A673 (cell line): ENCODE measurements around the gene MORN1.

ENCODE experiments used
- EZH2 ChIP-seq: fragments of 200-600 bp; sonication (generic); IDR thresholded peaks from 2 replicates; pipeline ENCODE4 v1.6.1; 2017; ENCODE audit warnings: borderline replicate concordance, low read depth, mild to moderate bottlenecking, mixed read lengths, antibody characterized with exemption, low read length; ENCODE audit not compliant: poor library complexity, severe bottlenecking
- TF ChIP-seq, protein P1 (sequence below): fragments of 300-800, 200-600 bp; sonication (generic); conservative IDR thresholded peaks from 2 replicates; pipeline ENCODE4 v1.5.1; 2017; ENCODE audit warnings: low read depth, mild to moderate bottlenecking, antibody characterized with exemption, low read length, moderate library complexity, mixed read lengths

DNA sequence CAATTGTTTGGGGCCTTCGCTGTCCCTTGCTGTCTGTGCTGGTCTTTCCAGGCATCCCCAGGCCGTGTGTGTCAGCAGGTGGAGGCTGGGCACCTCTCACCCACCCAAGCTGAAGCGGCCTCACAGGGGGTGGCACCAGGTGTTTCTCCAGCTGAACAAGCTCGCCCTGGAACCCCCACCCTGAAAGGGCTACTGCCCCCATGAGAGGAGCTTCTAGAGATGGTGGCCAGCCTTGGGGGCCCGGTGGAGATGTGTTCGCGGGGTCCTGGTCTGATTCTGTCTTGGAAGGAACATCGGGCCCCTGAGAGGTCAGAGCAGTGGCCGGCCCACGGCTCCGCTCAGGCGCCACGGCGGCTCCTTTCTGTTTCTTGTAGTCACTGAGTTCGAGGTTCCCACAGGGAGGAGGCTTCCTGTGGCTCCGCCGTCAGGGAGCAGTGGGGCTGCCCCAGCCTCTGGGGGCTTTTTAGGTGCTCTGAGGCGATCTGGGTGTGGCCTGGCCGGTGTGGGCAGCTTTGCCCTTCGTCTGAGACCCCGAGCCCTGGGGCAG is 116.4 kb downstream of the MORN1 start:
- TF ChIP-seq EZH2, result no peak
- TF ChIP-seq, protein P1, sequence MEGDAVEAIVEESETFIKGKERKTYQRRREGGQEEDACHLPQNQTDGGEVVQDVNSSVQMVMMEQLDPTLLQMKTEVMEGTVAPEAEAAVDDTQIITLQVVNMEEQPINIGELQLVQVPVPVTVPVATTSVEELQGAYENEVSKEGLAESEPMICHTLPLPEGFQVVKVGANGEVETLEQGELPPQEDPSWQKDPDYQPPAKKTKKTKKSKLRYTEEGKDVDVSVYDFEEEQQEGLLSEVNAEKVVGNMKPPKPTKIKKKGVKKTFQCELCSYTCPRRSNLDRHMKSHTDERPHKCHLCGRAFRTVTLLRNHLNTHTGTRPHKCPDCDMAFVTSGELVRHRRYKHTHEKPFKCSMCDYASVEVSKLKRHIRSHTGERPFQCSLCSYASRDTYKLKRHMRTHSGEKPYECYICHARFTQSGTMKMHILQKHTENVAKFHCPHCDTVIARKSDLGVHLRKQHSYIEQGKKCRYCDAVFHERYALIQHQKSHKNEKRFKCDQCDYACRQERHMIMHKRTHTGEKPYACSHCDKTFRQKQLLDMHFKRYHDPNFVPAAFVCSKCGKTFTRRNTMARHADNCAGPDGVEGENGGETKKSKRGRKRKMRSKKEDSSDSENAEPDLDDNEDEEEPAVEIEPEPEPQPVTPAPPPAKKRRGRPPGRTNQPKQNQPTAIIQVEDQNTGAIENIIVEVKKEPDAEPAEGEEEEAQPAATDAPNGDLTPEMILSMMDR, result no peak
